Limb (tissue), 2 donors: ENCODE data around the gene DSTN.
"Not testable (repeated sequence)": the region's sequence is repeated elsewhere in the genome, so short reads cannot be mapped to it uniquely, and the experiment has no call there.

Experiments used
- DNase-seq, 2 donors: peaks; one replicate each; pipeline ENCODE4 v3.0.0-alpha.2; 2016; ENCODE audit errors: extremely low spot score in 2 of 2

DSTN gene

GRCh38 chr20:17650301-17651128 lies 80.6 kb downstream of the DSTN start:
- DNase-seq, result no peak

GRCh38 chr20:17651129-17651759 lies 81.4 kb downstream of the DSTN start:
- DNase-seq, result no peak

- no peak for DNase-seq
These were observed 82.0 kb downstream of the DSTN start for GRCh38 chr20:17651760-17652388.

GRCh38 chr20:17652411-17652810 lies 82.5 kb downstream of the DSTN start:
- DNase-seq, result no peak

- no peak for DNase-seq
These were observed 84.2 kb downstream of the DSTN start for GRCh38 chr20:17653835-17654648.

GRCh38 chr20:17654649-17655285 lies 84.9 kb downstream of the DSTN start:
- DNase-seq, result no peak

- DNase-seq, result no peak
These were observed 85.4 kb downstream of the DSTN start for GRCh38 chr20:17655286-17655651.

- DNase-seq, result no peak
These were observed 86.1 kb downstream of the DSTN start for GRCh38 chr20:17655865-17656479.

- no peak for DNase-seq
These were observed 87.4 kb downstream of the DSTN start for GRCh38 chr20:17657079-17657825.

- DNase-seq, result no peak
These were observed 88.2 kb downstream of the DSTN start for GRCh38 chr20:17657898-17658647.

GRCh38 chr20:17658648-17658993 lies 88.7 kb downstream of the DSTN start:
- no peak for DNase-seq

GRCh38 chr20:17659344-17659743 lies 89.5 kb downstream of the DSTN start:
- DNase-seq, result not testable (repeated sequence)
